Measurements from ENCODE around the gene DPYSL4.
A peak's percentile ranks its signal among the peaks of the same experiment; 100 is the strongest.

DPYSL4 gene

DNA sequence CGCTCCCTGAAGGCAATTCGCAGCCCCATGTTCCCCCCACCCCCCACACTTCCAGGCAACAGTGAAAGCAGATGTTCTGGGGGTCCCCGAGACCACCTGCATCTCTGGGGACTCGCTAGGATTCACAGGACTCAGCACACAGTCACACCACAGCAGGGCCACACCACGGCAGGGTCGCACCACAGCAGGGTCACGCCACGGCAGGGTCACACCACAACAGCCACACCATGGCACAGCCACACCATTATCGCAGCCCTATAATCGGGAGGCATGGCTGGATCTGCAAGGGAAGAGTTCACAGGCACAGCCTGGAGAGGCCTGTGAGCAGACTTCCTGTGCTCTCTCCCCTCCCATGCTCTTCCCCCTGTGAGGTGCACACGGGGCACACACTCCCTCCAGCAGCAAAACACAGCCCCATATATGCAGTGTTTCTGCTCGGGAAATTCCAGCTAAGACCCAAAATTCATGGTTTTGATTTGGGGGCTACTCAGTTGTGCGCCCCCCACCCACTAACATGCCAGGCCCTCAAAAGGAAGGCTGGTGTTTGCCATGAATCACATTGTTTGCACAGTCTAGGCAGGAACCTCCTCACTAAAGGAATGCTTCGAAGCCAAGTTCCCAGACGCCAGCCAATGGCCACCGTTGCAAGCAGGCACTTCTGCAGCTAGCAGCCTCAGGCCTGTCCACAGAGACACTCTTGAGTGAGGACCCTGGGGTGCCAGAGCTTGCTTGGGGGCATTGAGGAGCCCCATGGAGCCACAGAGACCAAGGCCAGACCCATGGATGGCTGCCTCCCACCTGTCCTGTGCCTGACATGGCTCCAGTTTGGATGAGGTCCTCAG, 7.0 kb upstream of the DPYSL4 start:
- no peak for DNase-seq

GRCh38 chr10:132180736-132181135, 6.0 kb upstream of the DPYSL4 start:
- DNase-seq = no peak

DNA sequence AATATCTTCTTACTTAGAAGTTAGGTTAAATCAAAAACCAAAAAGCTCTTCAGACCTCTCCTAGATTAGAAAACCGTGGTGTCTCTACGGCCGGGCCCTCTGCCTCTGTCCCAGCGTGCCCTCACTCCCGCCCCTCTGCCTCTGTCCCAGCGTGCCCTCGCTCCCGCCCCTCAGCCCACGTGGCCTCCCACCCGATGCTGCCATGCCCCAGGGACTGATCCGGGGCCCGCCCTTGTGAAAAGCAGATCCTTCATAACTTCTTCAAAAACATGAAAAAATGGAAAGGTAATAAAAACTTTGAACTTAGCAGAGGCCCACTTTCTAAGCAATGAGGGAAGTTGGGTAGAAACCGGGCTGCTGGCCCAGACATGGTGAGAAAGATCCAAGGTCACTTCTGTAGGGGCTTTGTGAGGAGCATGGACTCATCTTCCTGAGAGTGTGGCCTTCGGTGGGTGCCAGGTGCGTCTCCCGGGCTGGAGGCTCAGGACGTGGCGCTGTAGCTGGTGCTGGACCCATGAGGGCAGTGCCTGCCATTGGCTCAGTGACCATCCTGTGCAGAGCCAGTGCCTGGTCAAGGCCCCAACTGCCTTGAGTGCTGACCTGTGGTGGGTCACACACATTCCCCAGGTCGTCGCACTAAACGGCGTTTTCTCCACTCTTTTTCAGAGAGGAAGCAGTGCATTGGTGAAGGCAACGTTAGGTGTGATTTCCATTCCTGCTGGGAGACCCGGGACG, 4.9 kb upstream of the DPYSL4 start:
- no peak for DNase-seq

- no peak for DNase-seq
These were observed 4.2 kb upstream of the DPYSL4 start for GRCh38 chr10:132182591-132182990.

DNA sequence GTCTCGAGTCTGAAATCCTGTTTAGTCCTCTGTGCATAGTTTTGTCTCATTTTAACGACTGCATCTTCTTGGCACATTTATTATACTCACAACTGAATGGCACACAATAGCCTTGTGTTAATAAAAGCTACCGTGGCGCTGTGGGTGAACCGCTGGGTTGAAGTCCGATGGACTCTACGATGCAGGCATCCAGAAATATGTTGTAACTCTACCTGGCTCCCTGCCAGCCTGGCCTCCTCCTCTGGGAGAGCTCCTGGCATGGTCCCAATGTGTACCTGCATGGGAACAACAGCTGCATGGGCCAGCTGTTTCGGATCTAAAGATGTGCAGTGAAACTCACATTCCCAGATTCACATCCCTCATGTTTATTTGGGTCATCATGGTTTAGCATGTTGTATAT, 3.7 kb upstream of the DPYSL4 start:
- DNase-seq = peak; percentile 54

DNA sequence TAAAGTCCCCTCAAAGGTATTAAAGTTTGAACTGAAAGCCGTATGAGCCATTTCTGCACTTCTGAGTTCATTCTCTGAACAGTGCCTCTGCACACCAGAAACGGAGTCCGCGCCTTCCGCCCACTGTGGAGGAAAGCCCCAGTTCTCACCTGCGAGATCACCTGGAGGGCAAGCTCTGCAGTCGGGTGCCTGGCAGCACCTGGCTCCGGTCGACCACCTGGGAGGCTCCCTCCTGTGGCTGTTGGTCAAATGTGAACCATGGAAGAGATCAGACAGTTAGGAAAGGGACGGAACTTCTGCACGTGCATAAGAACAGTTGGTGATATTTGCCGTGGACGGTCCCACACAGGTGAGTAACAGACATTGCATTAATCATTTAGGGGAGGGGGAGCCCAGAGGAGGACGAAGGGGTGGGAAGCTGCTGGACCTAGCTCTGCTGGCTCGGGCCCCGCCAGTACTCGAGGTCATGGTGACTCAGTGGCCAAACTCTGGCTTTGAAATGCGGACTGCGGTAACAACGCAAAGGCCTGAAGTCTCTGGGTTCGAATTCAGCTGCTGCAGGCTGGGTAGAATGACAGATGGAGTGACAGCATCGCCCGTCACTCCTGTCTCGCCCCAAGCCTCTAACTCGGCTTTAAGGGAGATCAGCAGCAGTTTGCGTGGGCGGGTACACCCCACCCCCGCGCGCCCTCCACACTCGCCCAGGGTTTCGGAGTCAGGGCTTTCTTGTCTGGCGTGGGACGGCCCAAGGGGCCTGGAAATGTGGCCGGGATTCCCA, 1.7 kb upstream of the DPYSL4 start:
- peak; percentile 42 for DNase-seq

- peak; percentile 25 for DNase-seq
These were observed 904 bp upstream of the DPYSL4 start for GRCh38 chr10:132185601-132186487.

DNA sequence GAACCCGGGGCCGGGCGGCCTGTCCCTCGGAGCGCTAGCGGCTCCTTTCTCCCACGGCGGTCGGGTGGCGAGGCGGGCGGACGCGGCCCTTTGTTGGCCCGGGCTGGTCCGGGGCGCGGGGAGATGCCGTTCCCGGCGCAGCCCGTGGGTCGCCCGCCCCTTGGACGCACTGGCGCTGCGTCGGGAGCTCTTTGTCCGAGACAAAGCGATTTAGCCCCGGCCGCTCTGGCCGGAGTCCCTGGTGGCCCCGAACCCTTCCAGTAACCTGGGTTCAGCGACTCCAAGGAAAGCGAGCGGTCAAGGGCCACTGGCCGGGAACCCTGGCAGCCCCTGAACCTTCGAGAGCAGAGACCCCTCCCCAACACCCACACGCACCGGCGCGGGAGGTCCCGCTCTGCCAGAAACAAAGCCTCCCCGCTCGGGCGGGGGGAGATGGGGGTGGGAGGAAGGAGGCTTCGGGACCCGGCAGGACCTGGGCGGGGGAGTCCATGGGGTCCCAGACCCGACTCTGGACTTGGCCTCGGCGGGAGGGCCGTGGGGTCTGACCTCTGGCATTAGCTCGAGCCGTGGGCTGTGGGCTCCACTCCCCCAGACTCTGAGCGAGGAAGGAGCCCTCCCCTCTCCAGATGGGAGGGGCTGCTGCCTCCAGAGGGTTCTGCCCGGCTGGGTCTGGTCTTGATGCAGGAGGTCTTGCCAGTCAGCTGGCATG, 836 bp downstream of the DPYSL4 start:
- DNase-seq = no peak

DNA sequence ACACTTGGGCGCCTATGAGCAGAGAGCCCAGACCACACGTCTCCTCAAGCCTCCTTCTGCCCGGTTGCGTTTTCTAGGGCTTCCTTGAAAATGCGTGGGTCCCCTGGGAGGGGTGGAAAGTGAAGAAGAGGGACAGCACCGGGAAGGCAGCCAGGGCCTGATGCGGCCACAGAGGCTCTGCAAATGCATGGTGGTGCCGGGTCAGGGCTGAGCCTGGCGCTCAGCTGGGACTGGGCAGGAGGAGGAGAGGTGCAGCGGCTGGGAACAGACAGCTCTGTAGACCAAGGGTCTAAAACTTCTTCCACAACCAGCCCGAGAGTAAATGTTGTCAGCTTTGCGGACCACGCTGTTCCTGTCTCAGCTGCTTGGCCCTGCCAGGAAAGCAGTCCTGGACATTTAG, 1.6 kb downstream of the DPYSL4 start:
- no peak for DNase-seq

- DNase-seq = no peak
These were observed 2.3 kb downstream of the DPYSL4 start for GRCh38 chr10:132189016-132189415.

DNA sequence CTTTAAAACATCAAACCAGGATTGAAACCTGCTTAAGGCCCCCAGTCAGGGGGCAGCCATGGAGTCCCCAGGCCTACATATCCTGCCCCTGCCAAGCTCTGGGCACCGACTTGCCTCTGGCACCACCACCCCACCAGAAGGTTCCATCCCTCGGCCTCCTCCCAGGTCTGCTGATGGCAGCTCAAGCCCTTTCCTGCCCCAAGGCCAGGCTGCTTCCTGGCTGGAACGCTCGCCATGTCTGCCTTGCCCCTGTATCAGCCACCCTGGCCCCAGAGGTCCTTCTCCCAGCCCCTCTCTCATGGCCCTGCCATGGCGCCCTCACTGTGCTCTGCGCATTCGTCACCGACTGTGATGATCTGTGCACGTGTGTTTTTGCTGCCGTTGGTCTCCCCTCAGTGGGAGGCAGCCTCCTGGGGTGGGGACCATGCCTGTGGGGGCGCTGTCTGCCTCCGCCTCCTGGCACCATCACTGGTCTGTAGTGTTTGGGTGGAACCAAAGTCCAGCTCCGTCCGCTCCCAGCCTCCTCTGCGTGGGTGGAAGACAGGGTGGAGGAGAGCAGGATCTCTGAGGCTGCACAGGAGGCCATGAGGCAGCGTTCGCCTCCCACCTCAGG, 3.2 kb downstream of the DPYSL4 start:
- no peak for DNase-seq

GRCh38 chr10:132192076-132192975, 5.6 kb downstream of the DPYSL4 start:
- no peak for DNase-seq

DNA sequence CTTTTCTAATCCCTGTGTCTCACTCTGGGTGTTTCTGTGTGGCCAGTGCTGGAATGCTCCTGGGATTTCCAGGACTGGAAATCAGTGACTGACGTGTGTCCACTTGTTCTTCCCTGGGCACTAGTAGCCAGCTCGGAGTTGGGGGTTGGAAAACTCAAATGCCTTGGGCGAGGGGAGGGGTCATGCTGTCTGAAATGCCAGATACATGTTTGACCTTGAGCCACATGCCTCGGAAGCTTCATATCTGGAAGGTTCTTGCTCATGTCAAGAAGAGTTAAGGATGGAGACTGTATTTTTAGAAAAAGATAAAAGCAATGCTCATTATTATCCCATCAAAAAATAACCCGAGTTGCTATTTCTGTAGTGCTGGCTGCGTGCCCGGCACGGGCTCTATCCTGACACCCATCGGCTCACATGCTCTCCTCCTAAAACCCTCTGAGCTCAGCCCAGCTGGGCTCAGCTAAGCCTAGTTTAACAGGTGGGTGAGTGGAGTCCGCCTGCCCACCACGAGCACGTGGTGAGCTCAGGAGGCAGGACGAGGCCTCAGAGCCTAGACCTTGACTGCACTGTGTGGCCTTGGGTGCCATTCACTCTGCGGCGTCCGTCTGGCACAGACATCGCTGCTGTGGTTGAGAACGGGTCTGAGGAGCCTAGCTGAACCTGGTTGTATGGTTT, 6.4 kb downstream of the DPYSL4 start:
- no peak for DNase-seq

DNA sequence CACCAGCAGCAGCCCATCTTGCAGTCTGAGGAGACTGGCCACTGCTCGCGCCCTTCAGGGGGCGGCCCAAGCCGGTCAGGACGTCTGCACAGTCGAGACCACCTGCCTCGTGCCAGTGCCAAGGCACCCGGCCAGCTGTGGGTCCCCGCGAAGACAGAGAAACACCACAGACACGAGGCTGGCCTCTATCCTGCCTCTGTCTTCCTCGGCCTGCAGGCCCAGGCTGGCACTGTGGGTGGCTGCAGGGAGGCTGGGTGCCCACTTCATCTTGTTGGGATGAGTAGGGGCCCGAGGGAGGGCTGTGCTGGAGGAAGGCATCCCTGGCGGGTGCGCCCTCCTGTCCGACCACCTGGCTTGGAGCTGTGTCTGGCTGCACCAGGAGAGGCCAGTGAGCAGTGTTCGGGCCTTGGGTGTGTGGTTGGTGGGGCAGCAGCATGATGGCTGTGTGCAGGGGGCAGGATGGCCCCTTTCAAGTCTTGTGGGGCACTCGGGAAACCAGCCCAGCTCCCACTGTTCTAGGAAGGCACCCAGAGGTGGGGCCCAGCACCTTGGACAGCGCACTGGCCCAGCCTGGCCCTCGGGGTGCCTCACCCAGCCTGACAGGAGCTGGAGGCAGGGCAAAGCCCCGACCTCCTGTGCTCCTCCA, 7.3 kb downstream of the DPYSL4 start:
- DNase-seq = no peak

GRCh38 chr10:132194726-132195125, 8.0 kb downstream of the DPYSL4 start:
- DNase-seq = no peak

GRCh38 chr10:132195366-132196075, 8.8 kb downstream of the DPYSL4 start:
- no peak for DNase-seq

DNA sequence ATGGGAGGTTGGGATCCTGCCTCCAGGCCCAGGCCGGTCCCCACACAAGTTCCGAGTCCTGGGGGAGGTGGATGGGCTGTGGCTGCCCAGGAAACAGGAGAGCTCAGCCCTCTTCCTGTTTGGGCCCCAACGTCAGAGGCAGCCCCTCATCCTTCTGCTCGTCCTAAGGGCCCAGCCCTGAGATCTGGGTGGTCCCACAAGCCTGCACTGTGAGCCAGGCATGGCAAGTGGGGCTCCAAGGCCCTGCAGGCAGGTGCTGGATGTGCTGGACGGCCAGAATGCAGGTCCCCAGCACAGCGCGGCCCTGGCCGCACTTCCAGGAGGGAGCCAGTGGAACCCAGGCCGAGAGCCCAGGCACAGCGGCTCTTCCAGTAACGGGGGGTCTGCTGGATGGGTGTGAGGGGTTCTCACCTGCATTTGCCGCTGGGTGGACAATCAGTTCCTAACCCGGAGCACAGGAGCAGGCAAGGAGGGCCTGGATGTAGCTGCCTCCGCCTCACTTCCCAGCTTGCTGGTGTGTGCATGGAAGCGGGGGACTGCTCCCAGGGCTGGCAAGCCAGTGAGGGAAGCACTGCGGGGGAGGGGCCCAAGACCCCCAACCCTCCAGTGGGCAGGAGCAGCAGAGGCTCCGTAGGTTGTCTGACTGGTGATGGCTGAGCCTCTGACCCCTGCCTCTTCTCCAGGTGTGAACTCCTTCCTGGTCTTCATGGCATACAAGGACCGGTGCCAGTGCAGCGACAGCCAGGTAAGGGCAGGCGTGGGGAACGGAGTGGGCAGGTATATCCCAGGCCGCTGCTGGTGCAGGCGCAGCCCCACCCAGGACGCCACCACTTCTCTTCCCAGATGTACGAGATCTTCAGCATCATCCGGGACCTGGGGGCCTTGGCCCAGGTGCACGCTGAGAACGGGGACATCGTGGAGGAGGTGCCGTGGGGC, 9.7 kb downstream of the DPYSL4 start:
- no peak for DNase-seq

Data from COR-L47 (cell line).